ENCODE measurements around the gene MPHOSPH6.

DNA sequence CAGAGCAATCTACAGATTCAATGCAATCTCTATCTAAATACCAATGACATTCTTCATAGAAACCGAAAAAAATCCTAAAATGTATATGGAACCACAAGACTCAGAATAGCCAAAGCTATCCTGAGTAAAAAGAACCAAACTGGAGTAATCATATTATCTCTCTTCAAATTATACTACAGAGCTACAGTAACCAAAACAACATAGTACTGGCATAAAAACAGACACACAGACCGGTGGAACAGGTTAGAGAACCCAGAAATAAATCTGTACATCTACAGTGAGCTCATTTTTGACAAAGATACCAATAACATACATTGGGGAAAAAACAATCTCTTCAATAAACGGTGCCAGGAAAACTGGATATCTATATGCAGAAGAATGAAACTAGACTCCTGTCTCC is 45.4 kb downstream of the MPHOSPH6 start:
- TF ChIP-seq, protein P1, sequence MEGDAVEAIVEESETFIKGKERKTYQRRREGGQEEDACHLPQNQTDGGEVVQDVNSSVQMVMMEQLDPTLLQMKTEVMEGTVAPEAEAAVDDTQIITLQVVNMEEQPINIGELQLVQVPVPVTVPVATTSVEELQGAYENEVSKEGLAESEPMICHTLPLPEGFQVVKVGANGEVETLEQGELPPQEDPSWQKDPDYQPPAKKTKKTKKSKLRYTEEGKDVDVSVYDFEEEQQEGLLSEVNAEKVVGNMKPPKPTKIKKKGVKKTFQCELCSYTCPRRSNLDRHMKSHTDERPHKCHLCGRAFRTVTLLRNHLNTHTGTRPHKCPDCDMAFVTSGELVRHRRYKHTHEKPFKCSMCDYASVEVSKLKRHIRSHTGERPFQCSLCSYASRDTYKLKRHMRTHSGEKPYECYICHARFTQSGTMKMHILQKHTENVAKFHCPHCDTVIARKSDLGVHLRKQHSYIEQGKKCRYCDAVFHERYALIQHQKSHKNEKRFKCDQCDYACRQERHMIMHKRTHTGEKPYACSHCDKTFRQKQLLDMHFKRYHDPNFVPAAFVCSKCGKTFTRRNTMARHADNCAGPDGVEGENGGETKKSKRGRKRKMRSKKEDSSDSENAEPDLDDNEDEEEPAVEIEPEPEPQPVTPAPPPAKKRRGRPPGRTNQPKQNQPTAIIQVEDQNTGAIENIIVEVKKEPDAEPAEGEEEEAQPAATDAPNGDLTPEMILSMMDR (conservative IDR thresholded peaks at IDR 0.05): no peak
- TF ChIP-seq ZFX (IDR thresholded peaks at IDR 0.05): no peak

Measured in C4-2B (cell line).